Breast epithelium (tissue), 3 donors: Measurements from ENCODE around the gene RBX1.

Experiments used
- CTCF ChIP-seq, 3 donors: fragments of 450-650 bp; IDR thresholded peaks; one replicate each; pipeline ENCODE4 v1.5.1; 2016 to 2017; ENCODE audit warnings: antibody characterized with exemption in 3 of 3, mild to moderate bottlenecking in 3 of 3, moderate library complexity in 3 of 3
- POLR2A ChIP-seq: fragments of 450-650 bp; IDR thresholded peaks from one replicate; pipeline ENCODE4 v1.6.1; 2016; ENCODE audit warnings: antibody characterized with exemption, mild to moderate bottlenecking, moderate library complexity
- POLR2AphosphoS5 ChIP-seq, 3 donors: sonication (generic); formaldehyde crosslinking; IDR thresholded peaks; one replicate each; pipeline ENCODE4 v1.6.1; 2017; ENCODE audit warnings: antibody characterized with exemption in 3 of 3

- no peak for TF ChIP-seq CTCF (IDR thresholded peaks at IDR 0.05)
- no peak for TF ChIP-seq POLR2A
- no peak for TF ChIP-seq POLR2AphosphoS5 (IDR thresholded peaks at IDR 0.05)
Measured at GRCh38 chr22:40965936-40966725, 15.0 kb downstream of the RBX1 start.
